Heart right ventricle (tissue), 16 donors: ENCODE data around the gene ANKRD2. TPM values are rescaled to one million over a fixed set of nuclear protein-coding genes. Genes with fewer than 3 reads are reported as not detected.
A peak's percentile ranks its signal among the peaks of the same experiment; 100 is the strongest.
"Not testable (repeated sequence)": the region's sequence is repeated elsewhere in the genome, so short reads cannot be mapped to it uniquely, and the experiment has no call there.

ENCODE experiments used
- ATAC-seq, 8 donors: fragments of 200-7000 bp; cut with Tn5 transposase; one replicate each; pipeline ENCODE4 v1.9.1; 2020; ENCODE audit warnings: mild to moderate bottlenecking in 8 of 8, moderate library complexity in 8 of 8, moderate number of reproducible peaks in 1 of 8
- DNase-seq, 2 donors: peaks; one replicate each; pipeline ENCODE4 v3.0.0-alpha.2; 2020
- H3K27ac ChIP-seq, 10 donors: fragments of 200-600 bp; sonication (generic) in 2 of 10; one replicate each; pipeline versions ENCODE4 v1.5.0 to v1.8.0; 2020 to 2022; ENCODE audit warnings: mild to moderate bottlenecking in 3 of 10
- H3K27me3 ChIP-seq, 7 donors: fragments of 200-600 bp; one replicate each; pipeline ENCODE4 v1.8.0; 2021 to 2022; ENCODE audit warnings: mild to moderate bottlenecking in 2 of 7
- H3K36me3 ChIP-seq, 9 donors: fragments of 200-600 bp; sonication (generic) in 1 of 9; one replicate each; pipeline versions ENCODE4 v1.5.0 to v1.8.0; 2020 to 2022; ENCODE audit warnings: mild to moderate bottlenecking in 2 of 9
- H3K4me1 ChIP-seq, 9 donors: fragments of 200-600 bp; sonication (generic) in 1 of 9; one replicate each; pipeline versions ENCODE4 v1.5.0 to v1.8.0; 2020 to 2022; ENCODE audit warnings: mild to moderate bottlenecking in 4 of 9
- H3K4me3 ChIP-seq, 10 donors: fragments of 200-600 bp; sonication (generic) in 2 of 10; one replicate each; pipeline versions ENCODE4 v1.5.0 to v1.8.0; 2020 to 2022; ENCODE audit warnings: mild to moderate bottlenecking in 7 of 10, moderate library complexity in 2 of 10
- H3K9me3 ChIP-seq, 11 donors: fragments of 200-600 bp in 10 of 11; sonication (generic) in 2 of 11; one replicate each; pipeline versions ENCODE4 v1.5.0 to v1.8.0; 2013 to 2022; ENCODE audit warnings: mild to moderate bottlenecking in 2 of 11, control low read depth in 1 of 11, moderate library complexity in 1 of 11
- CTCF ChIP-seq, 9 donors: fragments of 200-600 bp; sonication (generic) in 2 of 9; IDR thresholded peaks; one replicate each; pipeline versions ENCODE4 v1.5.0 to v1.8.0; 2021 to 2022; ENCODE audit warnings: antibody characterized with exemption in 9 of 9, mild to moderate bottlenecking in 5 of 9, moderate library complexity in 1 of 9
- WGBS, 2 donors: extraction: QIAGEN DNeasy Blood & Tissue Kit; methylation state at CpG; one replicate each; pipeline ENCODE4 v1.1.7; 2013; ENCODE audit warnings: inconsistent platforms in 1 of 2; 5-methylcytosine and 5-hydroxymethylcytosine counted together
- intact Hi-C, 10 donors: fragments of 100-400 bp; cut with DNase I; formaldehyde crosslinking; loops; one replicate each; pipeline versions ENCODE4 v1.11.1 to v1.14.2; 2022
- polyA plus RNA-seq, 2 donors: library from polyadenylated mRNA; stranded (reverse); fragments of 200-250 nt; gene quantifications; one replicate each; pipeline ENCODE4 v1.2.3, GENCODE V29; 2013
- total RNA-seq, 10 donors: library from RNA; stranded (reverse); fragmentation: NEBNext Ultra II Directional in 3 of 10; extraction: Animal tissue kit (Norgen Biotek cat#: 25700) in 3 of 10; gene quantifications; one replicate each; pipeline versions ENCODE4 v1.2.1 to v1.2.4, GENCODE V29; 2021 to 2023
- donor health status: Arrhythmogenic right ventricular cardiomyopathy.
- donor health status: ischemic (EF 13 %, LVEDD 7.1; RV severe dilation, severe dysfunction).
- donor health status: healthy with polysubstance abuse.
- donor health status: DM: no; HTN: yes; CAD: no.
- donor health status: DM: no; HTN: no; CAD: no.
- donor health status: ischemic (EF 25% LVEDD 6.9; RV normal size, moderate dysfunction).
- donor health status: ischemic (EF 25% LVEDD 5.7; RV mildly dilated, moderate dysfunction).
- donor health status: healthy.
- donor health status: DM: yes; HTN: yes; CAD: no.
- donor health status: Ischemic cardiomyopathy.
- donor health status: ischemic (EF 35%, LVEDD 5.7; RV mildly dilated, moderate dysfunction).
- donor health status: nonischemic (EF 11% LVEDD 7.7; RV severe dilation, severe dysfunction).
- donor health status: DM: yes; HTN: yes; CAD: no.
- donor health status: PGD.
- donor health status: ischemic (EF 29% LVEDD 5.4; RV normal size, mild dysfunction).
- donor health status: nonischemic (EF 23%, LVEDD 6.1; RV moderate dilation, normal function).

Gene ANKRD2
- total and polyA plus RNA-seq, 12 donors: 46.3 to 395 (median 167) TPM

- Histone ChIP-seq H3K4me3 (no peak overlapping the region), H3K9me3 (peaks cover 0 to 7% (median 0%) of the 10 kb centered on the region in 11 donors), H3K27ac (peak overlapping the region in 2 of 10 donors; percentile 73 to 81), H3K4me1 (peaks cover 8 to 60% (median 46%) of the 10 kb centered on the region in 9 donors), H3K27me3 (no peaks in the 10 kb centered on the region), H3K36me3 (no peaks in the 10 kb centered on the region)
- no peak for DNase-seq
- intact Hi-C loops: loop anchor here in 6 of 10 donors (5.0 kb wide), 3 partner anchors 49 to 89 kb away; partner anchors contain the start of genes MMS19 (in 2 of the 6) and UBTD1 (in 2 of the 6)
- TF ChIP-seq CTCF (IDR thresholded peaks at IDR 0.05): no peak
- ATAC-seq: no peak
- 89 to 96% methylated on average over 6 of the region's 6 CpGs for WGBS, 2 donors
These were observed 21.3 kb upstream of the ANKRD2 start for GRCh38 chr10:97551271-97551670.

- Histone ChIP-seq H3K4me3 (no peak overlapping the region), H3K4me1 (peaks cover 8 to 41% (median 28%) of the 10 kb centered on the region in 9 donors), H3K27me3 (no peaks in the 10 kb centered on the region), H3K36me3 (no peaks in the 10 kb centered on the region), H3K27ac (no peak overlapping the region), H3K9me3 (peaks cover 0 to 7% (median 0%) of the 10 kb centered on the region in 11 donors)
- peak; percentile 69 to 92 (median 83) for TF ChIP-seq CTCF (IDR thresholded peaks at IDR 0.05)
- ATAC-seq: peak; percentile 86 to 93 (median 88)
- WGBS, 2 donors: 18 to 21% methylated on average over 6 of the region's 6 CpGs
- peak; percentile 65 to 71 for DNase-seq
- intact Hi-C loops: loop anchor here in 9 of 10 donors (2.0 to 5.0 kb wide), 5 partner anchors 51 to 91 kb away; partner anchors contain the start of genes MMS19 (in 3 of the 9) and UBTD1 (in 3 of the 9)
These were observed 19.0 kb upstream of the ANKRD2 start for GRCh38 chr10:97553575-97554031.

- not testable (repeated sequence) for H3K4me3 ChIP-seq, DNase-seq, H3K36me3 ChIP-seq, ATAC-seq, H3K9me3 ChIP-seq, H3K27ac ChIP-seq, H3K27me3 ChIP-seq
- intact Hi-C loops: loop anchor here in 7 of 10 donors (2.0 to 5.0 kb wide), 4 partner anchors 52 to 92 kb away; partner anchors contain the start of genes MMS19 (in 2 of the 7) and UBTD1 (in 2 of the 7)
- H3K4me1 ChIP-seq: peaks cover 8 to 34% (median 21%) of the 10 kb centered on the region in 9 donors
- WGBS, 2 donors: 94 to 95% methylated on average over 5 of the region's 5 CpGs
These were observed 18.2 kb upstream of the ANKRD2 start for GRCh38 chr10:97554336-97554735.

- DNase-seq, H3K27me3 ChIP-seq, H3K27ac ChIP-seq, H3K36me3 ChIP-seq, ATAC-seq, H3K4me3 ChIP-seq, H3K9me3 ChIP-seq: not testable (repeated sequence)
- intact Hi-C loops: loop anchor here in 1 of 10 donors (2.0 kb wide), 1 partner anchor 93 kb away; no protein-coding TSS in a partner anchor
- 98 to 99% methylated on average over 8 to 10 of the region's 10 CpGs for WGBS, 2 donors
- H3K4me1 ChIP-seq: peaks cover 0 to 27% (median 14%) of the 10 kb centered on the region in 9 donors
These were observed 17.0 kb upstream of the ANKRD2 start for GRCh38 chr10:97555541-97555940.

- intact Hi-C loops, H3K9me3 ChIP-seq, H3K27me3 ChIP-seq, H3K36me3 ChIP-seq, H3K4me1 ChIP-seq, DNase-seq: not testable (repeated sequence)
- peak overlapping the region in 7 of 10 donors; percentile 8 to 47 (median 32) for H3K4me3 ChIP-seq
- H3K27ac ChIP-seq: peak overlapping the region in 7 of 10 donors; percentile 25 to 80 (median 53)
- peak in 3 of 8 donors; percentile 62 to 73 (median 64) for ATAC-seq
- 75 to 83% methylated on average over 17 of the region's 17 CpGs for WGBS, 2 donors
These were observed 11.7 kb upstream of the ANKRD2 start for GRCh38 chr10:97560731-97561381.

GRCh38 chr10:97561386-97562077 lies 11.0 kb upstream of the ANKRD2 start:
- WGBS, 2 donors: 90 to 92% methylated on average over 12 of the region's 12 CpGs
- peak overlapping the region in 5 of 10 donors; percentile 32 to 80 (median 53) for H3K27ac ChIP-seq

GRCh38 chr10:97562329-97562728 lies 10.2 kb upstream of the ANKRD2 start:
- intact Hi-C loops, H3K4me3 ChIP-seq, H3K4me1 ChIP-seq, H3K9me3 ChIP-seq, ATAC-seq, DNase-seq, H3K36me3 ChIP-seq, H3K27me3 ChIP-seq, H3K27ac ChIP-seq: not testable (repeated sequence)
- WGBS, 2 donors: 93 to 99% methylated on average over 5 of the region's 5 CpGs

More at GRCh38 chr10:97561386-97562077, 11.0 kb upstream of the ANKRD2 start:
- DNase-seq, H3K36me3 ChIP-seq, intact Hi-C loops, ATAC-seq, H3K4me1 ChIP-seq, H3K27me3 ChIP-seq, H3K9me3 ChIP-seq: not testable (repeated sequence)
- peak overlapping the region in 6 of 10 donors; percentile 8 to 47 (median 39) for H3K4me3 ChIP-seq
